ENCODE data around the gene BRSK1. TPM values are rescaled to one million over a fixed set of nuclear protein-coding genes. Genes with fewer than 3 reads are reported as not detected.

Gene BRSK1
- total and polyA plus RNA-seq, 2 of the 8 experiments (the other 6 are each of a cell fraction or from before 2014, with no cell fraction given), result 27.6 to 32.7 TPM

- no peaks in the 10 kb centered on the region for H3K27me3 ChIP-seq (replicated peaks in 1 of 4; ENCODE audit: control insufficient read depth in 3 of 4, extremely low read depth in 1 of 4, insufficient read depth in 3 of 4, low read length in 3 of 4)
- H3K79me1 ChIP-seq (ENCODE audit: low read depth, low read length), result peaks cover under 1% of the 10 kb centered on the region; the same call in 1 of the 2 replicates
- H4K20me1 ChIP-seq (replicated peaks in 1 of 2; ENCODE audit: control insufficient read depth in 1 of 2, insufficient read depth in 2 of 2, low read length in 2 of 2), result peaks cover 1 to 20% of the 10 kb centered on the region in 2 experiments
- H3K56ac ChIP-seq (replicated peaks; ENCODE audit: insufficient read length, low read depth, low read length), result no peak overlapping the region
- no peak overlapping the region for H3K4me3 ChIP-seq (ENCODE audit: extremely low read depth in 1 of 4, insufficient read depth in 2 of 4, low read depth in 3 of 4, low read length in 4 of 4)
- no peak overlapping the region for H3K4me2 ChIP-seq (ENCODE audit: insufficient read depth in 1 of 2, low read depth in 2 of 2, low read length in 2 of 2)
- peak overlapping the region; percentile 5; the same call in 1 of the 2 replicates for H4K8ac ChIP-seq (ENCODE audit: extremely low read depth, insufficient read depth, low read length)
- H2BK12ac ChIP-seq (ENCODE audit: low read depth, low read length), result no peak overlapping the region
- POLR2A ChIA-PET (ENCODE audit: partially characterized antibody), result no interaction called here
- WGBS, 2 experiments (ENCODE audit: extremely low coverage in 1 of 2, insufficient coverage in 1 of 2, insufficient read length in 1 of 2, insufficient replicate concordance in 2 of 2, low coverage in 1 of 2, low lambda C conversion rate in 2 of 2, missing lambda C conversion rate in 1 of 2), result 92% methylated on average over 16 of the region's 16 CpGs; no CpG with 5 or more reads in 1 of the 2 experiments
- H2BK20ac ChIP-seq (ENCODE audit: low read length), result no peak overlapping the region
- no peak overlapping the region for H3K9ac ChIP-seq (replicated peaks in 1 of 4; ENCODE audit: extremely low read depth in 1 of 4, low read depth in 3 of 4, low read length in 3 of 4)
- no peak overlapping the region for H2BK120ac ChIP-seq (replicated peaks; ENCODE audit: low read depth, low read length)
- H3K79me2 ChIP-seq (ENCODE audit: control insufficient read depth in 1 of 2, insufficient read depth in 2 of 2, low read length in 2 of 2), result no peaks in the 10 kb centered on the region
- H4K91ac ChIP-seq (replicated peaks; ENCODE audit: insufficient read length, low read length), result no peak overlapping the region
- H2AK5ac ChIP-seq (ENCODE audit: low read depth, low read length), result no peak overlapping the region
- no peak overlapping the region for H3K23ac ChIP-seq (ENCODE audit: insufficient read length)
- TF ChIP-seq SAP30 (IDR thresholded peaks at IDR 0.05; ENCODE audit: insufficient read depth, insufficient replicate concordance, low read length) (no peak), CEBPB (IDR thresholded peaks at IDR 0.05; ENCODE audit: low read depth, low read length) (no peak), CBX5 (IDR thresholded peaks at IDR 0.05; ENCODE audit: low read depth, low read length) (no peak), CTBP2 (IDR thresholded peaks at IDR 0.05; ENCODE audit: borderline replicate concordance, insufficient read depth, insufficient read length, low read length) (no peak), ATF3 (IDR thresholded peaks at IDR 0.05; ENCODE audit: insufficient read depth, low read depth, low read length) (no peak), GTF2F1 (IDR thresholded peaks at IDR 0.05; ENCODE audit: borderline replicate concordance, low read depth, low read length) (no peak), SIN3A (conservative IDR thresholded peaks at IDR 0.05 in 1 of 2, IDR thresholded peaks at IDR 0.05 in 1 of 2; ENCODE audit: low read depth in 1 of 2, low read length in 2 of 2) (no peak)
- FAIRE-seq (no peak), DNase-seq (ENCODE audit: low read depth in 1 of 2, low spot score in 2 of 2) (no peak)
- no peak overlapping the region; the same call in 1 of the 2 replicates for H2BK5ac ChIP-seq (ENCODE audit: low read depth, low read length)
- H3K9me3 ChIP-seq (ENCODE audit: insufficient read depth in 2 of 2, low read depth in 1 of 2, low read length in 1 of 2), result no peaks in the 10 kb centered on the region
- H3K23me2 ChIP-seq (ENCODE audit: low read depth, low read length), result no peaks in the 10 kb centered on the region
- no peak overlapping the region for H3K27ac ChIP-seq (ENCODE audit: low read depth, low read length)
- H3K4me1 ChIP-seq (replicated peaks in 1 of 4; ENCODE audit: control insufficient read depth in 3 of 4, insufficient read depth in 4 of 4, low read length in 3 of 4), result no peaks in the 10 kb centered on the region
- H3K18ac ChIP-seq (ENCODE audit: extremely low read depth, low read length), result no peak overlapping the region
- H4K5ac ChIP-seq (ENCODE audit: insufficient read length, low read depth, low read length), result no peak overlapping the region
- CTCF ChIA-PET (ENCODE audit: partially characterized antibody), result interaction anchor here (1.2 to 8.4 kb wide), 2 partner anchors 14 to 22 kb away, joined by 3 to 32 read pairs; no protein-coding TSS in a partner anchor
- H2AFZ ChIP-seq (ENCODE audit: low read length), result no peak overlapping the region
- no peak overlapping the region for H2BK15ac ChIP-seq (ENCODE audit: low read length)
- H3K14ac ChIP-seq (ENCODE audit: insufficient read length), result no peak overlapping the region
- H3K4ac ChIP-seq (replicated peaks; ENCODE audit: insufficient read length, low read depth, low read length), result no peak overlapping the region
- peaks cover 15 to 61% (median 44%) of the 10 kb centered on the region in 4 experiments for H3K36me3 ChIP-seq (ENCODE audit: control insufficient read depth in 2 of 4, insufficient read depth in 4 of 4, low read length in 3 of 4)
These were observed 41.8 kb upstream of the BRSK1 start for GRCh38 chr19:55241935-55242464.
